A673 (cell line): ENCODE results near the gene CLCN5.

Experiments
- EZH2 ChIP-seq: fragments of 200-600 bp; sonication (generic); IDR thresholded peaks from 2 replicates; pipeline ENCODE4 v1.6.1; 2017; ENCODE audit warnings: borderline replicate concordance, low read depth, mild to moderate bottlenecking, mixed read lengths, antibody characterized with exemption, low read length; ENCODE audit not compliant: poor library complexity, severe bottlenecking
- TF ChIP-seq, protein P1 (sequence below): fragments of 300-800, 200-600 bp; sonication (generic); conservative IDR thresholded peaks from 2 replicates; pipeline ENCODE4 v1.5.1; 2017; ENCODE audit warnings: low read depth, mild to moderate bottlenecking, antibody characterized with exemption, low read length, moderate library complexity, mixed read lengths

DNA sequence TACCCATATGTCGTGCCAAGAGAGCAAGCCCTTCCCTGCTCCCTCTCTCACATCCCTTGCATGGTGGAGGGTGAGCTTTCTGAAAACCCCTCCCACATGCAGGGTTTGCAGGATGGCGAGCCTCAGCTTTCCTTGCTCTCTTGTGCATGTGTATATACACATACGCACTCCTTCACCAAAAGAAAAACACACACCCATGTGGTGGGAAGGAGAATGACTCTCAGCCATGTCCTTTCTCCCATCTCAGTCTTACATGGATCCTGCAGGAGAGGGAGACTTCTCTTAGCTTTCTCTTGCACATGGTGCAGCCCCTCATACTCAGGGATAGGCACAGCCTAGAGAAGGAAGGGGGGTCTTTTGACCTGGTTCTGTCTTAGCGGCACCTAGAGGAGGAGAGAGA is 81.1 kb downstream of the CLCN5 start:
- TF ChIP-seq, protein P1, sequence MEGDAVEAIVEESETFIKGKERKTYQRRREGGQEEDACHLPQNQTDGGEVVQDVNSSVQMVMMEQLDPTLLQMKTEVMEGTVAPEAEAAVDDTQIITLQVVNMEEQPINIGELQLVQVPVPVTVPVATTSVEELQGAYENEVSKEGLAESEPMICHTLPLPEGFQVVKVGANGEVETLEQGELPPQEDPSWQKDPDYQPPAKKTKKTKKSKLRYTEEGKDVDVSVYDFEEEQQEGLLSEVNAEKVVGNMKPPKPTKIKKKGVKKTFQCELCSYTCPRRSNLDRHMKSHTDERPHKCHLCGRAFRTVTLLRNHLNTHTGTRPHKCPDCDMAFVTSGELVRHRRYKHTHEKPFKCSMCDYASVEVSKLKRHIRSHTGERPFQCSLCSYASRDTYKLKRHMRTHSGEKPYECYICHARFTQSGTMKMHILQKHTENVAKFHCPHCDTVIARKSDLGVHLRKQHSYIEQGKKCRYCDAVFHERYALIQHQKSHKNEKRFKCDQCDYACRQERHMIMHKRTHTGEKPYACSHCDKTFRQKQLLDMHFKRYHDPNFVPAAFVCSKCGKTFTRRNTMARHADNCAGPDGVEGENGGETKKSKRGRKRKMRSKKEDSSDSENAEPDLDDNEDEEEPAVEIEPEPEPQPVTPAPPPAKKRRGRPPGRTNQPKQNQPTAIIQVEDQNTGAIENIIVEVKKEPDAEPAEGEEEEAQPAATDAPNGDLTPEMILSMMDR = peak; percentile 21; the same call in 1 of the 2 replicates
- TF ChIP-seq EZH2 = no peak
